Mucosa of gallbladder (tissue), 1 donor: Measurements from ENCODE around the gene TSHZ2. TPM values are rescaled to one million over a fixed set of nuclear protein-coding genes. Genes with fewer than 3 reads are reported as not detected.
"Not testable (repeated sequence)": the region's sequence is repeated elsewhere in the genome, so short reads cannot be mapped to it uniquely, and the experiment has no call there.

Experiments
- DNase-seq: peaks from one replicate; pipeline ENCODE4 v3.0.0-alpha.2; 2020; ENCODE audit warnings: low spot score
- total RNA-seq: library from RNA; stranded (reverse); gene quantifications from one replicate; pipeline ENCODE4 v1.2.1, GENCODE V29; 2021
- donor health status: DM: no; HTN: no; CAD: no.

TSHZ2 gene
- total RNA-seq, 1 donor from 2014 or later, result 42.9 TPM

GRCh38 chr20:53411891-53412290, 439.7 kb downstream of the TSHZ2 start:
- DNase-seq, result no peak

- no peak for DNase-seq
Measured at GRCh38 chr20:53412577-53413185, 440.5 kb downstream of the TSHZ2 start.

- DNase-seq, result peak; percentile 13
Measured at GRCh38 chr20:53413186-53413631, 441.1 kb downstream of the TSHZ2 start.

- not testable (repeated sequence) for DNase-seq
Measured at GRCh38 chr20:53413845-53414244, 441.7 kb downstream of the TSHZ2 start.

GRCh38 chr20:53419693-53420460, 447.7 kb downstream of the TSHZ2 start:
- DNase-seq, result no peak

- DNase-seq, result no peak
Measured at GRCh38 chr20:53421343-53421742, 449.2 kb downstream of the TSHZ2 start.

DNA sequence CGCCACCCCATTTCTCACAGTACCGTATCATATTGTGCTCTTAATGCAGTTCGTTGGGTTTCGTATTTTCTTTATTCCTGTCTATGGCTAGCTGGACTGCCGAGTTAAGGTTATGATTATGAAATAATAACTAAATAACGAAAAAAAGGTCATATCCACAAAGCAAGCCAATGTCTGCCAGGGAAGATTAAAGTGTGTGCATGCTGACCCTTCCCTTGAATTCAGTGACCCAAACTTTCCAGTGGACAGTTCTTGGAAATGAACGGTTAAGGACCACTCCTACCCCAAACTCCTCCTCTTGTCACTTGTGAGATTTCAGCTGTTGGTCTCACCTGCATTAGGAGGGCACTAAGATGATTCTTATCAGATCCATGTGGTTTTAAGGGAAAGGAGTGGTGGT, 449.9 kb downstream of the TSHZ2 start:
- no peak for DNase-seq

GRCh38 chr20:53423587-53424146, 451.5 kb downstream of the TSHZ2 start:
- DNase-seq, result no peak

- no peak for DNase-seq
Measured at GRCh38 chr20:53425481-53425880, 453.3 kb downstream of the TSHZ2 start.

DNA sequence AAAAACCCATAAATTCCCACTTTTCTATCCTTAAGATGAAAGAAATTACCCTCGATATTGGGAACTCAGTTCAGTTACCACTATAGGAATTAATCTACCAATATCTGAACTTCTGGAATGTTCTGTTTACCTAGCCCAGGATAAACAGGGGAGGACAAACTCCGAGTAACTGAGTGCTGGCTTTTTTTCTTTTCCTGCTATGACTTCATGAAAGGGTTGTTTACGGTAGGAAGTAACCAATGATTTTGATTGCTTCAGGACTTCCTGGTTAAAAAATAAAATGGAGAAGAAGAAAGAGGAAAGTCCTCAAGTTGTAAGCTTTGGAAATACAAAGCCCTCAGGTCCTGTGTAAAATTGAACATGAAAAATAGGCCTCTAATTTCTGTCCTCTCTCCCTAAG, 453.8 kb downstream of the TSHZ2 start:
- DNase-seq, result no peak

DNA sequence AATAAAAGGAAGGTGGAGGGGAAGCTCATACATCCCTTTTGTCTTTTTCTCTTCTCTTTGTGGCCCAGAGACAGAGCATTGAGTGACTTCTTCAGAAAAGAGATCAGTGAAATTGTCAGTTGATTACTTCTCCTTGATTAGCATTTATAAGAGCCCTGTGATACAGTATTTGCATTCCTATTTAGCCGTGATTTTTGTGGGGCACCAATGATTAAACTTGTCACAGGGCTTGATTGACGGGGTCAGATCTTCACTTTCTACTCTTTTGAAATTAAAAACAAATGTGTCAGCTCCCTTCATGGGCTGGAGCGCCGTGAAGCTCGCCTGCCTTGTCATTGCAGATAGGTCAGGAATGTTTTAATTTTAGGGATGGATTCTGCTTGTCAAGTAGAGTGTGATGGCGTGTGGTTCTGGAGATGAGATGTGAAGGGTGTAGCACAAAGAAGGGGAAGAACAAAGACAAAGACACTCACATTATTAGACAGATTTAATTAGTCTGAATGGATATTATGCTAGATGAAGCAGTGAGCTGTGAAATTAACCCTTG, 454.7 kb downstream of the TSHZ2 start:
- DNase-seq, result no peak

GRCh38 chr20:53427951-53428350, 455.8 kb downstream of the TSHZ2 start:
- DNase-seq, result no peak

- DNase-seq, result no peak
Measured at GRCh38 chr20:53428588-53428987, 456.4 kb downstream of the TSHZ2 start.

GRCh38 chr20:53428996-53429395, 456.8 kb downstream of the TSHZ2 start:
- no peak for DNase-seq

DNA sequence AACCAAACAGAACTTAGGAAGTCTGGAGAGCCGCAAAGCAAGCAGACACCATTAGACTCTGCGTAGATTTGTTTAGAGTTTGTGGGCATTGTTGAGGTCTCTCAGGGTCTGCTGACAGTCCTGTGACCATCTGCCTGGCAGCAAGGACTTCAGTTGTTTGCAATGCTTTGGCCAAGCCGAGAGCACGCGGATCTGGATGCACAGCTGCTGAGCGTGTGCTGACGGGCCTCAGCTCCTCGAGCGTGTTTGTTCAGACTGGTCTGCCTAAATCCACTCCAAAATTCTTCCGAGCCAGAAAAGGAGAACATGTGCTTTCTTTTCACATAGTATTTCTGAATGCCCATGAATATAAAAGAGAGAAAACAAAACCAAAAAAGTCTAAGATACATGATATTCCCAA, 462.5 kb downstream of the TSHZ2 start:
- peak; percentile 37 for DNase-seq

- not testable (repeated sequence) for DNase-seq
Measured at GRCh38 chr20:53436927-53437326, 464.8 kb downstream of the TSHZ2 start.

GRCh38 chr20:53438368-53438767, 466.2 kb downstream of the TSHZ2 start:
- DNase-seq, result no peak

- no peak for DNase-seq
Measured at GRCh38 chr20:53439046-53439445, 466.9 kb downstream of the TSHZ2 start.

- no peak for DNase-seq
Measured at GRCh38 chr20:53439616-53440015, 467.5 kb downstream of the TSHZ2 start.

GRCh38 chr20:53444401-53445149, 472.4 kb downstream of the TSHZ2 start:
- peak; percentile 10 for DNase-seq

DNA sequence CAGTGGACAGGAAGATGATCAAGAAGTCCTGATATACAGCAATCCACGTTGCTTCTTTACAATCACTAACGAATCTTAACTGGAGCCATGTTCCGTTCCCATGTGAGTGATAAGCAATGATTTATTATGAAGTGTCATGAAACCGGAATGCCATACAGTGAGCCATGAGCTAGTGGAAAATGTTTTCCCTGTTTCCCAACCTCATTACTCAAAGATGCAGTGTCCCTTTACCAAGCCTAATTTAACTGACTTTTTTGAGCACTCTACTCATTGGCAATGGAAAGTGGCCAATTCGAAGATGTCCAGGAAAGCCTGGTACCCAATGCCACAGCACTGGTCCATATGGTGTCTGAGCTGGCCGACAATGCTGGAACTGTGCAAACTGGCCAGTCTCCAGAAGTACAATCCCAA, 473.2 kb downstream of the TSHZ2 start:
- DNase-seq, result no peak

- DNase-seq, result peak; percentile 10
Measured at GRCh38 chr20:53445932-53446331, 473.8 kb downstream of the TSHZ2 start.
